PC-9 (cell line): Measurements from ENCODE around the gene TPK1. TPM values are rescaled to one million over a fixed set of nuclear protein-coding genes. Genes with fewer than 3 reads are reported as not detected.

Experiments
- BruUV-seq: library from RNA; stranded (reverse); fragments of 400-500 nt; replicated peaks from 2 replicates; lab custom pipeline; 2021; lab: Mats Ljungman, UMichigan
- CTCF ChIA-PET: fragments of 300-600 bp; sonication (Branson Sonifier 250); formaldehyde crosslinking; loops from one replicate; lab custom pipeline; 2022; ENCODE audit warnings: antibody characterized with exemption; lab: Charles Lee
- POLR2A ChIA-PET: fragments of 300-600 bp; sonication (Branson Sonifier 250); formaldehyde crosslinking; loops from one replicate; lab custom pipeline; 2022; ENCODE audit warnings: antibody characterized with exemption; ENCODE audit not compliant: unreplicated experiment; lab: Charles Lee
- DNase-seq, 2 experiments: peaks; one replicate each; pipeline versions ENCODE4 v3.0.0 to v3.0.0-alpha.2; 2015 to 2022; ENCODE audit warnings: mixed read lengths in 1 of 2
- H2AFZ ChIP-seq: fragments of 200-600 bp; sonication (generic); 2 replicates; pipeline ENCODE4 v1.8.1; 2017; ENCODE audit warnings: antibody characterized with exemption
- H3F3A ChIP-seq: fragments of 200-600 bp; sonication (generic); 2 replicates; pipeline ENCODE4 v1.8.1; 2017; ENCODE audit warnings: antibody characterized with exemption, mild to moderate bottlenecking, low read depth; ENCODE audit not compliant: insufficient read depth
- H3K27ac ChIP-seq: fragments of 200-600 bp; sonication (generic); 2 replicates; pipeline ENCODE4 v1.6.1; 2016; ENCODE audit warnings: mixed run types
- H3K27me3 ChIP-seq: fragments of 200-600 bp; sonication (generic); 2 replicates; pipeline ENCODE4 v1.6.1; 2016; ENCODE audit warnings: low read depth, mixed run types; ENCODE audit not compliant: insufficient read depth
- H3K36me3 ChIP-seq: fragments of 200-600 bp; sonication (generic); 2 replicates; pipeline ENCODE4 v1.6.1; 2016; ENCODE audit warnings: low read depth, mixed run types
- H3K4me1 ChIP-seq: fragments of 200-600 bp; sonication (generic); replicated peaks from 2 replicates; pipeline ENCODE4 v1.6.1; 2016; ENCODE audit warnings: mixed run types; ENCODE audit not compliant: insufficient read depth
- H3K4me2 ChIP-seq: fragments of 200-600 bp; sonication (generic); 2 replicates; pipeline ENCODE4 v1.6.1; 2017; ENCODE audit warnings: mixed run types
- H3K4me3 ChIP-seq: fragments of 200-600 bp; sonication (generic); 2 replicates; pipeline ENCODE4 v1.6.1; 2016; ENCODE audit warnings: mixed run types
- H3K79me2 ChIP-seq: fragments of 200-600 bp; sonication (generic); 2 replicates; pipeline ENCODE4 v1.6.1; 2017; ENCODE audit warnings: low read depth, mixed run types
- H3K9me2 ChIP-seq: fragments of 200-600 bp; sonication (generic); 2 replicates; pipeline ENCODE4 v1.8.1; 2017; ENCODE audit warnings: mild to moderate bottlenecking; ENCODE audit not compliant: insufficient read depth
- H3K9me3 ChIP-seq: fragments of 200-600 bp; sonication (generic); 2 replicates; pipeline ENCODE4 v1.8.1; 2016; ENCODE audit warnings: low read depth; ENCODE audit not compliant: insufficient read depth
- H4K20me1 ChIP-seq: fragments of 200-600 bp; sonication (generic); 2 replicates; pipeline ENCODE4 v1.8.1; 2017; ENCODE audit not compliant: insufficient read depth
- EZH2 ChIP-seq: fragments of 200-600 bp; sonication (generic); IDR thresholded peaks from 2 replicates; pipeline ENCODE4 v1.8.0; 2017; ENCODE audit warnings: antibody characterized with exemption, low read depth
- intact Hi-C: fragments of 100-400 bp; cut with micrococcal nuclease; formaldehyde crosslinking; loops from one replicate; pipeline ENCODE4 v1.10.0; 2022; ENCODE audit not compliant: unreplicated experiment
- total RNA-seq: library from RNA; stranded (reverse); gene quantifications from 2 replicates; pipeline ENCODE4 v1.2.3, GENCODE V29; 2021
- TF ChIP-seq, protein P1 (sequence below): fragments of 200-600 bp; sonication (generic); conservative IDR thresholded peaks from 2 replicates; pipeline ENCODE4 v1.6.1; 2017; ENCODE audit warnings: mixed run types, antibody characterized with exemption, mild to moderate bottlenecking, moderate library complexity

TPK1 gene
- total RNA-seq, 1 experiment from 2014 or later: 0.90 TPM

DNA sequence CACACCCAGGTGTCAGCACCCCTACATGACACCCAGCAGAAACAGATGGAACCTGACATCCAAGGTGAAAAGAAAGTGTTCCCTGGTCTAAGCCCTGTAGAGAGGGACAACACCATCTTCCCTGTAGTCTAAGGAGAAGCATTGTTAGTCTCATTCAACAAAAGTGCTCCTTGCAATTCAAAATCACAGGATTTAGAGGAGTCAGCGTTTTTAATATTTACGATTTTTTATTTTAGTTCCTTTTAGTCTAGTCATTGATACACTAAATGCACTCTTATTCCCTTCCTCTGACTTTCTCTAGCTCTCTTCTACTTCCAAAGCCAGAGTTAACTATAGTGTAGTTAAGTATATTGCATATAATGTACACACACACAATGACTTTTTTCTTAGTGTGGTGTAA lies 163.0 kb downstream of the TPK1 start:
- H3K79me2 ChIP-seq: no peaks in the 10 kb centered on the region
- no peak overlapping the region for H3K4me3 ChIP-seq
- intact Hi-C loops: no loop called here
- CTCF ChIA-PET: no interaction called here
- no peaks in the 10 kb centered on the region for H3F3A ChIP-seq
- H3K9me3 ChIP-seq: no peaks in the 10 kb centered on the region
- BruUV-seq: no TSS peak
- no peaks in the 10 kb centered on the region for H3K4me1 ChIP-seq
- no peak overlapping the region for H2AFZ ChIP-seq
- H3K27me3 ChIP-seq: no peaks in the 10 kb centered on the region
- H4K20me1 ChIP-seq: no peaks in the 10 kb centered on the region
- H3K36me3 ChIP-seq: no peaks in the 10 kb centered on the region
- no peak overlapping the region for H3K27ac ChIP-seq
- no peaks in the 10 kb centered on the region for H3K9me2 ChIP-seq
- no peak overlapping the region for H3K4me2 ChIP-seq
- TF ChIP-seq, protein P1, sequence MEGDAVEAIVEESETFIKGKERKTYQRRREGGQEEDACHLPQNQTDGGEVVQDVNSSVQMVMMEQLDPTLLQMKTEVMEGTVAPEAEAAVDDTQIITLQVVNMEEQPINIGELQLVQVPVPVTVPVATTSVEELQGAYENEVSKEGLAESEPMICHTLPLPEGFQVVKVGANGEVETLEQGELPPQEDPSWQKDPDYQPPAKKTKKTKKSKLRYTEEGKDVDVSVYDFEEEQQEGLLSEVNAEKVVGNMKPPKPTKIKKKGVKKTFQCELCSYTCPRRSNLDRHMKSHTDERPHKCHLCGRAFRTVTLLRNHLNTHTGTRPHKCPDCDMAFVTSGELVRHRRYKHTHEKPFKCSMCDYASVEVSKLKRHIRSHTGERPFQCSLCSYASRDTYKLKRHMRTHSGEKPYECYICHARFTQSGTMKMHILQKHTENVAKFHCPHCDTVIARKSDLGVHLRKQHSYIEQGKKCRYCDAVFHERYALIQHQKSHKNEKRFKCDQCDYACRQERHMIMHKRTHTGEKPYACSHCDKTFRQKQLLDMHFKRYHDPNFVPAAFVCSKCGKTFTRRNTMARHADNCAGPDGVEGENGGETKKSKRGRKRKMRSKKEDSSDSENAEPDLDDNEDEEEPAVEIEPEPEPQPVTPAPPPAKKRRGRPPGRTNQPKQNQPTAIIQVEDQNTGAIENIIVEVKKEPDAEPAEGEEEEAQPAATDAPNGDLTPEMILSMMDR: no peak
- no peak for TF ChIP-seq EZH2
- DNase-seq: no peak
- POLR2A ChIA-PET: no interaction called here

DNA sequence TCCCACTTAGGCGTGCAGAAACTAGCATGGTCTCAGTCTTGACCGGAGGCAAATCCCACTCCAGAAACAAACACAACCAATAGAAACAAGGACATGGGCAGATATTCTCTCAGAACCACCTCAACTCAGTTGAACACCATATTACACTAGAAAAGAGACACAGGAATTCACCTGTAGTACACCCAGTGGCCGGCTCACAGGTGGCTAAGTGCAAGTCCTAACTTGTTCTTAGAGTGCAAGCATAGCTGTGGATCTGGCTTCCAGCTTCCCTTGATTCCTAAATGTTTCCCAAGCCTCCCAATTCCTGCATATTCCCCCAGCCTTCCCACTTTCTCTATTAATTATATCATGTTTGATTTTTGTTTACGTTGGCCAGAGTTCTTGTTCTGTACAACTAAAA lies 164.4 kb downstream of the TPK1 start:
- Histone ChIP-seq H3K27me3 (no peaks in the 10 kb centered on the region), H3K27ac (no peak overlapping the region), H4K20me1 (no peaks in the 10 kb centered on the region), H2AFZ (no peak overlapping the region), H3K4me1 (no peaks in the 10 kb centered on the region), H3K4me2 (no peak overlapping the region), H3K79me2 (no peaks in the 10 kb centered on the region), H3K9me3 (no peaks in the 10 kb centered on the region), H3K4me3 (no peak overlapping the region), H3F3A (no peaks in the 10 kb centered on the region), H3K9me2 (no peaks in the 10 kb centered on the region), H3K36me3 (no peaks in the 10 kb centered on the region)
- ChIA-PET CTCF (no interaction called here), POLR2A (no interaction called here)
- no peak for TF ChIP-seq EZH2
- TF ChIP-seq, protein P1: no peak
- no TSS peak for BruUV-seq
- no peak for DNase-seq
- intact Hi-C loops: no loop called here

DNA sequence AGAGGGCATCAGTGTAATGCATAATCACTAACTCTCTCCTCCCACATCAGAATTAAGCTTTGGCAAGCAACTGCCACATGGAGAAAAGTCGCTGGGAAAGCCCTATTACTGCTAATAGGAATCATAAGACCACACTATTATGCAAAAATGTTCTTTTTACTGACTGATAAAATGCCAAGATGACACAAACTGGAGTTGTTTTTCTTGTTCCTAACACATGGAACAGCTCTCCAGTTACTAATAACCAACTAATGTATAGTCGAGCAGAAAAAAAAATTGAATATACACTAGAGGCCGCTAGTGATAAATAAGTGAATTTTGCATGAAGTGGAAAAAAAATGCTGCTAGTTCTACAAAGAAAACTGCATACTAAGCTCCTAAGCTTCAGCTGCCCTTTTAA lies 165.6 kb downstream of the TPK1 start:
- TF ChIP-seq EZH2: no peak
- TF ChIP-seq, protein P1: peak; percentile 40; the same call in 1 of the 2 replicates
- Histone ChIP-seq H3K27ac (no peak overlapping the region), H4K20me1 (no peaks in the 10 kb centered on the region), H3K4me2 (no peak overlapping the region), H3F3A (no peaks in the 10 kb centered on the region), H3K4me1 (no peaks in the 10 kb centered on the region), H2AFZ (no peak overlapping the region), H3K9me3 (no peaks in the 10 kb centered on the region), H3K36me3 (no peaks in the 10 kb centered on the region), H3K27me3 (no peaks in the 10 kb centered on the region), H3K9me2 (no peaks in the 10 kb centered on the region), H3K79me2 (no peaks in the 10 kb centered on the region), H3K4me3 (no peak overlapping the region)
- peak in 1 of 2 experiments; percentile 36 for DNase-seq
- no TSS peak for BruUV-seq
- ChIA-PET CTCF (interaction anchor here (0.6 kb wide), 1 partner anchor 496 kb away, joined by 6 read pairs; no protein-coding TSS in a partner anchor), POLR2A (no interaction called here)
- intact Hi-C loops: no loop called here
